ENCODE data around the gene CEACAM19.
A peak's percentile ranks its signal among the peaks of the same experiment; 100 is the strongest.

DNA sequence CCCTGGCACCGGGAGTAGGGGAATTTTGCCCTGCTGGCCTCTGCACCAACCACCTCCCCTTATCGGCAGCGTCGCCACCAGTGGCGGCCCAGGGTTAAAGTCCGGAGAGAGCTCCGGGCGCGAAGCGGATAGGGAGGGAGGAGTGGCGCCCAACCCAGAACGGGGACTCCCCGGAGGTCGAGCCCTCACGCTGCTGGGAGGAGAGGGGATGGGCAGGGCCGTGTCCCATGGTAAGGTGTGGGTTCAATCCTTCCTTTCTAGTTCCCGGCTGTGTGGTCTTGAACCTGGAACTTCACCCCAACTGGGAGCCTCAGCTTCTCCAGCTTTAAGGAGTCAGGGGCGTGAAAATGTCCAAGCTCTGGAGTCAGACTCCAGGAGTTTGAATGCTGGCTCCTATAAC is 54.0 kb downstream of the CEACAM19 start:
- TF ChIP-seq SIX4 (CRISPR knock-in tag; IDR thresholded peaks at IDR 0.05) (no peak), POLR2AphosphoS5 (IDR thresholded peaks at IDR 0.05; ENCODE audit: low read depth, low read length) (no peak), RFX3 (CRISPR knock-in tag; IDR thresholded peaks at IDR 0.05) (no peak), POLR2A (IDR thresholded peaks at IDR 0.05; ENCODE audit: insufficient read depth in 1 of 2, low read depth in 2 of 2, low read length in 2 of 2) (no peak), RAD21 (CRISPR knock-in tag; IDR thresholded peaks at IDR 0.05) (no peak; the same call in 1 of the 2 replicates), U2AF1 (optimal IDR thresholded peaks at IDR 0.05; ENCODE audit: low read depth, low read length) (no peak), MTF1 (CRISPR knock-in tag; IDR thresholded peaks at IDR 0.05) (no peak), XRCC5 (optimal IDR thresholded peaks at IDR 0.05; ENCODE audit: low read length) (peak; percentile 72)
- TF ChIP-seq, protein P1, sequence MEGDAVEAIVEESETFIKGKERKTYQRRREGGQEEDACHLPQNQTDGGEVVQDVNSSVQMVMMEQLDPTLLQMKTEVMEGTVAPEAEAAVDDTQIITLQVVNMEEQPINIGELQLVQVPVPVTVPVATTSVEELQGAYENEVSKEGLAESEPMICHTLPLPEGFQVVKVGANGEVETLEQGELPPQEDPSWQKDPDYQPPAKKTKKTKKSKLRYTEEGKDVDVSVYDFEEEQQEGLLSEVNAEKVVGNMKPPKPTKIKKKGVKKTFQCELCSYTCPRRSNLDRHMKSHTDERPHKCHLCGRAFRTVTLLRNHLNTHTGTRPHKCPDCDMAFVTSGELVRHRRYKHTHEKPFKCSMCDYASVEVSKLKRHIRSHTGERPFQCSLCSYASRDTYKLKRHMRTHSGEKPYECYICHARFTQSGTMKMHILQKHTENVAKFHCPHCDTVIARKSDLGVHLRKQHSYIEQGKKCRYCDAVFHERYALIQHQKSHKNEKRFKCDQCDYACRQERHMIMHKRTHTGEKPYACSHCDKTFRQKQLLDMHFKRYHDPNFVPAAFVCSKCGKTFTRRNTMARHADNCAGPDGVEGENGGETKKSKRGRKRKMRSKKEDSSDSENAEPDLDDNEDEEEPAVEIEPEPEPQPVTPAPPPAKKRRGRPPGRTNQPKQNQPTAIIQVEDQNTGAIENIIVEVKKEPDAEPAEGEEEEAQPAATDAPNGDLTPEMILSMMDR (CRISPR knock-in tag; IDR thresholded peaks at IDR 0.05): peak; percentile 41
